Right renal pelvis (tissue), 4 donors: ENCODE measurements around the gene FUT6. TPM values are rescaled to one million over a fixed set of nuclear protein-coding genes. Genes with fewer than 3 reads are reported as not detected.
"Not testable (repeated sequence)": the region's sequence is repeated elsewhere in the genome, so short reads cannot be mapped to it uniquely, and the experiment has no call there.

ENCODE experiments used
- DNase-seq, 4 donors: peaks; one replicate each; pipeline ENCODE4 v3.0.0-alpha.2; 2013; ENCODE audit warnings: low read depth in 4 of 4, low spot score in 3 of 4, missing footprints in 1 of 4
- polyA plus RNA-seq, 4 donors: library from polyadenylated mRNA; unstranded; fragments of 120-200 nt; gene quantifications; one replicate each; pipeline ENCODE4 v1.2.1, GENCODE V29; 2013; ENCODE audit not compliant: insufficient read length in 4 of 4

Gene FUT6
- polyA plus RNA-seq, 4 donors: 6.9 to 14.2 (median 10.8) TPM

DNA sequence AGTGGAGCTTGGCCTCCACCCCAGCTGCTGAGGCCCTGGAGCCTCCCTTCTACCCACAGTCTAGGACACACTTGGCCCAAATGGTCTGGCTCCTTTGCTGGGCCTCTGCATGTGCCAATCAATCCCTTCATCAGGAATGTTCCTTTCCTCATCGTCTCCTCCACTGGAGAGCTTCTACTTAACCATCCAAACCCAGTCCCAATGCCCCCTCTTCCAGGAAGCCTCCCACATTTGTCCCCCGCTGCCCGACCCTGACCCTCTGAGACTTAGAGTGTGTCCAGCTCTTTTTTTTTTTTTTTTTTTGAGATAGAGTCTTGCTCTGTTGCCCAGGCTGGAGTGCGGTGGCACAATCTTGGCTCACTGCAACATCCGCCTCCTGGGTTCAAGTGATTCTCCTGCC is 51.1 kb downstream of the FUT6 start:
- DNase-seq: no peak

DNA sequence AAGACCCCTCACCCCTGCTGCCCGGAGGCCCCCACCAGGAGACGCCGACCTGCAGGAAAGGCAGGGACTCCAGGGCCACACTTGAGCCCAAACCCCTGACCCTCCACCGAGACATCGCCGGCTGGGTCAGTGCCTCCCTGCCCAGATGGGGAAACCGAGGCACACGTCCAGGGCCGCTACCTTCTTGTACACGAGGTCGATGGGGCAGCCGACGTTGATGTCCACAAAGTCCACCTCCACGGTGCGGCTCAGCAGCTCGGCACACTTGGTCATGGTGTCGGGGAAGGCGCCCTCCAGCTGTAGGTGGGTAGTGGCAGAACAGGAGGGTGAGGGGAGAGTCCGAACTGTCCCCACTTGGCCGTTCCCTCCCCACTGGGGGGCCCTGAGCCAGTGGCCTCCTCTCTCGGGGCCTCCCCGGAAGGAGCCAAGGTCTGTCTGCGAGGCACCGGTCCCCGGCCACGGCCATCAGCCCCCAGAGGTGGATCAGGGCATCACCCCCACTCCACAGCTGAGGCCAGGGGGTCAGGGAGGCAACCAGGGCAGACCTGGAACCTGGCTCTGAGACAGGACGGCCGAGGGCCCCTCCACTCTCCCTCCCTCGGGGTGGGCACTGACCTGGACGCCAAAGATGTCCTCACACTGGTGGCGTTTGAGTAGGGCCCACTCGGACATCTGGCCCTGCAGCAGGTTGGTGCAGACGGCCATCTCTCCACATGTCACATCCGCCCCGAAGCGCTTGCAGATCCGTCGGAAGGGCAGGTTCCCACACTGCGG is 51.9 kb downstream of the FUT6 start:
- no peak for DNase-seq

DNA sequence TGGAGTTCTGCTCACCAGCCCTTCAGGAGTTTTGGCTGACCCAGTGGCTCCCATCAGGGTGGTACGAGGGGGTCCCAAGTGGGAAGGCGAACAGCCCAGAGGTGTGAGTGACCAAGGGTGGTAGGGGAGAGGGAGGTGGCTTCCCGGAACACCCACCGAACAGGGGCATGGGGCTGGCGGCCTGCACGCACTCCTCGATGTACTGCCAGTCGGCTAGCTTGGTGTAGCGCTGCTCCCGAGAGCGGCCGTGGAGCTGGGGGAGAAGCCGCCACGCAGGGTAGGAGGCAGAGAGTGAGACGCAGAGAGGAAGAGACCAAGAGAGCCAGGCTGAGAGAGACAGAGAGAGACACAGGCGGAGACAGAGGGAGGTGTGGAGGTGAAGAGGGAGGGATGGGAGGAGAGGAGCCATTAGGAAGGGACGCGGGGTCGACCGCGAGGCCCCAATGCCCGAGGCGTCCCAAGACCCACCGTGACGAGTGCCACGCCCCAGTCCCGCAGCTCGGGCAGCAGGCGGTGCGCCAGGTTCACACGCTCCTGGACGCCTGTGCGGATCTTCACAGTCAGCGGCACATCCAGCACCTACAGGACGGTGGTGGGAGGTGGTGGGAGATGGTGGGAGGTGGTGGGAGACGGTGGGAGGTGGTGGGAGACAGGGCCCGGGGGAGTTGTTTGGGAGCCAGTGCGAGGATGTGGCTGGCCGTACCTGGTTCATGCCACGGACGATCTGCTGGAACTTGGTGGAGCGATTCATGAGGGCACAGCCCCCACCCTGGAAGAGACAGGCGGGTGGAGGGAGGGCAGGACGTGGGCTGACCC is 52.7 kb downstream of the FUT6 start:
- DNase-seq: no peak

GRCh38 chr19:5785423-5785822 is 54.1 kb downstream of the FUT6 start:
- DNase-seq: no peak

DNA sequence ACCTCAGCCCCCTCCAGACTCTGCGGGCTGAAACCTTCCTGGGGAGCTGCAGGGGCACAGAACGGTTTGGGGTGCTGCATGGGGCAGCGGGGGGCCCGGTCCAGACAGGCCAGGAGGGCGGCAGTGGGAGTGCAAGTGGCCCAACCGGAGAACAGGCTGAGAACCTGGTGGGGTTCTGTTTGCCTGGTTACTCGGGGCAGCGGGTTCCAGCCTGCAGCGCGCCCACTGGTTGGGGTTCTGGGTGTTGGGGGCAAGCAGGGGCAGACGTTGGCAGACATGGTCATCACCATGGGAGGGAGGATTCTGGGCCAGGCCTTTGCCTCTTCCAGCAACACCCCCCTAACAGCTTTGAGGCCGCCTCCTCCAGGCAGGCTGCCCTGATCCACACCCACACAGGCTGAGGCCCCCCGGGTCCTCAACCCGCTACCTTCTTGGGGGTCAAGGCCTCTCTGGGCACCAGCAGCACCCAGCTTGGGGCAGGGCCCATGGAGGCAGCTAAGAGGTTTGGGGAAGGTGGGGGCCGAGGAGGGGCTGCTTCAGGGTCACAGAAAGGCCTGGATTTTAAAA is 54.8 kb downstream of the FUT6 start, which contains the start of gene PRR22:
Gene PRR22, minus strand, starts transcription at position 166 of the 567 bp plus-strand sequence. Its CDS starts 86 bp downstream, at position 80.
- no peak for DNase-seq

DNA sequence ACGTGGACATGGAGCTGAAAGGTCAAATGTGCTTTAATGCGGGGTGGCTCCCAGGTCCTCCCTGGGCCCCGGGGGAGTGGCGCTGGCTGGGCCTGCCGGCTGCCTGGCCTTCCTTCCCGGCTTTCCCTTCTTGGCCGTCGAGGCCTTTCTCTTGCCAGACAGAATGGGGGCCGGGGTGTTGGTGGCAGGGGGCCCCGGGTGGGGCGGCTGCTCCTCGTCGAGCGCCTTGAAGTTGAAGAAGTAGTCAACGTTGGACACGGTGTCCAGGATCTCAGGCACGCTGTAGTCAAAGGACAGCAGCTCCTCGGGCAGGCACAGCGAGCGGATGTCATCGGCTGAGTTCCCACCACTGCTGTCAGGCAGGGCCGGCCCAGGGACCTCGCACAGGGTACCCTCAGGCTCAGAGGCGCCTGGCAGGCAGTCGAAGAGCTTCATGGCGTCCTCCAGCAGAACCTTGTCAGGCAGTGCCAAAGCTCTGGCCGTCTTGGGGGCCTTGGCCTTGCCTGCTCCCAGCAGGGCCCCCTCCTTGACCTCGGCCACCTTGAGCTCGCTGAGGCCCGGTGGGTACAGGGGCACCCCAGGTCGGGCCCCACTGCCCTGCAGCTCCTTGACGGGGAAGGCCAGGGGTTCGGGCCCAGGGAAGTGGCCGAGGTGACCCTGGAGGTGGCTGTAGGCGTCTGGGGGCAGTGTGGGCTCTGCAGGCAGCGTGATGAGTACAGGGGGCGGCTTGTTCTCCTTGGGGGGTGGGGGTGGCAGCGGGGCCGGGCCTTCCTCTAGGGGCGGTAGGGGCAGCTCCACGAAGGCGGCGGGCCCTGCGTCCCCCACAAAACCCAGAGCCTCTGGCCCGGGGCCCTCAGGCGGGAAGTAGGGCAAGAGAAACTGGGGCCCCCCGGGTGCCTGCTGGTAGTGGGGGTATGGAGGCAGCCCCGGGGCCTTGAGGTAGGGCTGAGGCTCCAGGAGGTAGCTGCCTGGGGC is 56.3 kb downstream of the FUT6 start:
- DNase-seq: no peak

GRCh38 chr19:5782322-5782721 is 57.2 kb downstream of the FUT6 start:
- no peak for DNase-seq

- not testable (repeated sequence) for DNase-seq
Measured at GRCh38 chr19:5780916-5781315, 58.6 kb downstream of the FUT6 start.

Other genes with a start within 250 kb of the FUT6 start
- gene SAFB2, start 216.9 kb downstream of the FUT6 start, polyA plus RNA-seq: 10 to 100 TPM; 66.0 to 88.8 (median 67.8) TPM
- 100 to 1,000 TPM; 135 to 176 (median 154) TPM for gene SAFB, start 216.6 kb downstream of the FUT6 start, polyA plus RNA-seq
- gene MICOS13, start 159.2 kb downstream of the FUT6 start, polyA plus RNA-seq: 10 to 100 TPM; 34.0 to 57.9 (median 38.4) TPM
- 10 to 100 TPM in 1 of 4 donors, 1 to 10 TPM in 3; 9.1 to 13.2 (median 9.7) TPM for gene HSD11B1L, start 158.7 kb downstream of the FUT6 start, polyA plus RNA-seq
- 100 to 1,000 TPM; 518 to 872 (median 555) TPM for gene RPL36, start 149.4 kb downstream of the FUT6 start, polyA plus RNA-seq
- 10 to 100 TPM; 45.2 to 66.4 (median 50.1) TPM for gene LONP1, start 119.6 kb downstream of the FUT6 start, polyA plus RNA-seq
- under 1 TPM in 1 of 4 donors, not detected in 3; 0.08 TPM for gene CATSPERD, start 119.1 kb downstream of the FUT6 start, polyA plus RNA-seq
- 1 to 10 TPM; 1.7 to 4.5 (median 3.1) TPM for gene PRR22, start 55.0 kb downstream of the FUT6 start, polyA plus RNA-seq
- 10 to 100 TPM; 19.5 to 33.1 (median 24.3) TPM for gene DUS3L, start 48.5 kb downstream of the FUT6 start, polyA plus RNA-seq
- gene NRTN, start 34.6 kb downstream of the FUT6 start, polyA plus RNA-seq: 1 to 10 TPM; 2.2 to 4.2 (median 2.6) TPM
- under 1 TPM; 0.25 to 0.70 (median 0.52) TPM for gene FUT3, start 11.7 kb upstream of the FUT6 start, polyA plus RNA-seq
- under 1 TPM in 1 of 4 donors, not detected in 3; 0.04 TPM for gene FUT5, start 30.8 kb upstream of the FUT6 start, polyA plus RNA-seq
- gene NDUFA11, start 64.1 kb upstream of the FUT6 start, polyA plus RNA-seq: 100 to 1,000 TPM; 146 to 245 (median 156) TPM
- gene VMAC, start 65.2 kb upstream of the FUT6 start, polyA plus RNA-seq: 1 to 10 TPM; 5.1 to 6.7 (median 5.9) TPM
- 10 to 100 TPM; 23.3 to 44.2 (median 29.1) TPM for gene CAPS, start 74.6 kb upstream of the FUT6 start, polyA plus RNA-seq
- gene RANBP3, start 138.4 kb upstream of the FUT6 start, polyA plus RNA-seq: 10 to 100 TPM; 71.9 to 79.8 (median 75.2) TPM